MCF 10A (cell line): ENCODE measurements around the gene CHRM5. TPM values are rescaled to one million over a fixed set of nuclear protein-coding genes. Genes with fewer than 3 reads are reported as not detected.

ENCODE experiments used
- BruUV-seq: library from RNA; stranded (reverse); fragments of 400-500 nt; replicated peaks from 2 replicates; lab custom pipeline; 2021; lab: Mats Ljungman, UMichigan
- CTCF ChIA-PET: fragments of 300-600 bp; sonication (Branson Sonifier 250); formaldehyde crosslinking; extraction: SDS; loops from one replicate; lab custom pipeline; 2021; ENCODE audit warnings: antibody characterized with exemption, inconsistent platforms; lab: Yijun Ruan, JAX
- POLR2A ChIA-PET: fragments of 300-600, 350-650 bp; sonication (Branson Sonifier 250); formaldehyde crosslinking; extraction: SDS; loops from one replicate; lab custom pipeline; 2020; ENCODE audit warnings: antibody characterized with exemption, inconsistent platforms; lab: Yijun Ruan, JAX
- DNase-seq: peaks from one replicate; pipeline ENCODE4 v3.0.0-alpha.2; 2018; ENCODE audit not compliant: unreplicated experiment
- H3K27ac Mint-ChIP-seq: one replicate; pipeline ENCODE4 v1.8.0; 2022; ENCODE audit warnings: mild to moderate bottlenecking, low read depth, mixed read lengths; ENCODE audit not compliant: unreplicated experiment
- H3K27me3 Mint-ChIP-seq: one replicate; pipeline ENCODE4 v1.8.0; 2022; ENCODE audit warnings: mixed read lengths; ENCODE audit not compliant: insufficient read depth, unreplicated experiment
- H3K36me3 Mint-ChIP-seq: one replicate; pipeline ENCODE4 v1.8.0; 2022; ENCODE audit warnings: mild to moderate bottlenecking, moderate library complexity, mixed read lengths; ENCODE audit not compliant: insufficient read depth, unreplicated experiment
- H3K4me1 Mint-ChIP-seq: one replicate; pipeline ENCODE4 v1.8.0; 2022; ENCODE audit warnings: mixed read lengths; ENCODE audit not compliant: insufficient read depth, unreplicated experiment
- H3K4me3 Mint-ChIP-seq: one replicate; pipeline ENCODE4 v1.8.0; 2022; ENCODE audit warnings: mild to moderate bottlenecking, moderate library complexity, mixed read lengths; ENCODE audit not compliant: unreplicated experiment
- H3K9me3 Mint-ChIP-seq: one replicate; pipeline ENCODE4 v1.8.0; 2022; ENCODE audit warnings: mixed read lengths; ENCODE audit not compliant: unreplicated experiment
- intact Hi-C: fragments of 100-400 bp; cut with micrococcal nuclease; formaldehyde crosslinking; loops from 2 replicates; pipeline ENCODE4 v1.14.1; 2022
- total RNA-seq: library from RNA; stranded (reverse); gene quantifications from 2 replicates; pipeline ENCODE4 v1.2.3, GENCODE V29; 2022
- TF ChIP-seq, protein P1 (sequence below): fragments of 200-600 bp; IDR thresholded peaks from one replicate; pipeline ENCODE4 v1.8.0; 2022; ENCODE audit warnings: antibody characterized with exemption, mild to moderate bottlenecking; ENCODE audit not compliant: unreplicated experiment

Gene CHRM5
- total RNA-seq, 1 experiment from 2014 or later: not detected

DNA sequence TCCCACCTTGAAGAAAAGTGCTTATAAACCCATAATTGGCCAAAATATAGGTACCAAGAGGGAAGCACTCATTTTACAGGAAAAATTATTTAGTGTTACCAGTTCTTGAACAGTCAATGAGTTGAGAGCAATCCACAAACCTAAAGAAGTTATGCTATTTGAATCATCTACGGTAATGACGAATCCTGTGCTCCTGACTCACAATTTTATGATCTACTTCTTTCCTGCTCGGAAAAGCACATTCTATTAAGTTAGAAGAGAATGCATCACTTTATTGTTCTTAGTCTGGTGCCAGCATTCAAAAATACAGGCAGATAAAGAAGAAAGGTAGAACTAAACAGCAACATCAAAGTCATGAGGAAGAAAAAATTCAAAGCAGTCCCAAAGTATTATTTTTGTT lies 33.2 kb downstream of the CHRM5 start:
- Mint-ChIP-seq H3K27me3 (no peaks in the 10 kb centered on the region), H3K27ac (peak overlapping the region; percentile 49), H3K4me3 (no peak overlapping the region), H3K9me3 (no peaks in the 10 kb centered on the region), H3K36me3 (no peaks in the 10 kb centered on the region), H3K4me1 (peaks cover 6% of the 10 kb centered on the region)
- CTCF ChIA-PET: no interaction called here
- POLR2A ChIA-PET: no interaction called here
- intact Hi-C loops: no loop called here
- BruUV-seq: no TSS peak
- TF ChIP-seq, protein P1, sequence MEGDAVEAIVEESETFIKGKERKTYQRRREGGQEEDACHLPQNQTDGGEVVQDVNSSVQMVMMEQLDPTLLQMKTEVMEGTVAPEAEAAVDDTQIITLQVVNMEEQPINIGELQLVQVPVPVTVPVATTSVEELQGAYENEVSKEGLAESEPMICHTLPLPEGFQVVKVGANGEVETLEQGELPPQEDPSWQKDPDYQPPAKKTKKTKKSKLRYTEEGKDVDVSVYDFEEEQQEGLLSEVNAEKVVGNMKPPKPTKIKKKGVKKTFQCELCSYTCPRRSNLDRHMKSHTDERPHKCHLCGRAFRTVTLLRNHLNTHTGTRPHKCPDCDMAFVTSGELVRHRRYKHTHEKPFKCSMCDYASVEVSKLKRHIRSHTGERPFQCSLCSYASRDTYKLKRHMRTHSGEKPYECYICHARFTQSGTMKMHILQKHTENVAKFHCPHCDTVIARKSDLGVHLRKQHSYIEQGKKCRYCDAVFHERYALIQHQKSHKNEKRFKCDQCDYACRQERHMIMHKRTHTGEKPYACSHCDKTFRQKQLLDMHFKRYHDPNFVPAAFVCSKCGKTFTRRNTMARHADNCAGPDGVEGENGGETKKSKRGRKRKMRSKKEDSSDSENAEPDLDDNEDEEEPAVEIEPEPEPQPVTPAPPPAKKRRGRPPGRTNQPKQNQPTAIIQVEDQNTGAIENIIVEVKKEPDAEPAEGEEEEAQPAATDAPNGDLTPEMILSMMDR: no peak
- no peak for DNase-seq

DNA sequence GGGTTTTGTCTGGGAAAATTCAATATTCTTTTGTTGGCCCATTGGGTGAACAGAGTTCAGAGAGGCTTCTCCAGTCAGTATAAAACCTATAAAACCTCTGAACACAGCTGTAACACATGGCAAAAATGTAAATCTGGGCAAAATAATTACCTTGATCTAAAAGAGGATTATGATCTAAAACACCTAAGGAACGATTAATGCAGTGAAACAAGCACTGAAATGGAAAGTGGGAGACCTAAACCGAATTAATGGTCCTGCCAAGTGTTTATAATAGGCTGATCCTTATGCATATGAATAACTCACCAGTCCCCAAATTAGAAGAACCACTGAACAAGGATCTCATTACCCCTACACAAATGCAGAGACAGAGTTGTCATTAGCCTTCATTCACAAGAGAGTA lies 38.1 kb downstream of the CHRM5 start:
- Mint-ChIP-seq H3K27ac (no peak overlapping the region), H3K27me3 (no peaks in the 10 kb centered on the region), H3K36me3 (no peaks in the 10 kb centered on the region), H3K4me1 (peaks cover 4% of the 10 kb centered on the region), H3K9me3 (no peaks in the 10 kb centered on the region), H3K4me3 (no peak overlapping the region)
- no peak for DNase-seq
- BruUV-seq: no TSS peak
- ChIA-PET POLR2A (no interaction called here), CTCF (interaction anchor here (0.7 kb wide), 1 partner anchor 581 kb away, joined by 4 read pairs; no protein-coding TSS in a partner anchor)
- TF ChIP-seq, protein P1: no peak
- intact Hi-C loops: no loop called here

DNA sequence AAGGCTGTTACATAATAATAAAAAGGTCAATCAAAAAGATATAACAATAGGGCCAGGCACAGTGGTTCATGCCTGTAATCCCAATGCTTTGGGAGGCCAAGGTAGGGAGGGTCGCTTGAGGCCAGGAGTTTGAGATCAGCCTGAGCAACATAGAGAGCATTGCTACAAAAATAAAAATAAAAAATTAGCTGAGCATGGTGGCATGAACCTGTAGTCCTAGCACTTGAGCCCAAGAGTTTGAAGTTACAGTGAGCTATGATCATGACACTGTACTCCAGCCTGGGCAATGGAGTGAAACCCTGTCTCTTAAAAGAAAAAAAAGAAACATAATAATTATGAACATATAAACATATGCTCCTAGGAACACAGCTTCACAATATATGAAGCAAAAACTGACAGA lies 41.4 kb downstream of the CHRM5 start:
- CTCF ChIA-PET: interaction anchor here (0.5 to 0.8 kb wide), 4 partner anchors 51 to 996 kb away, joined by 3 to 4 read pairs (median 3); no protein-coding TSS in a partner anchor
- TF ChIP-seq, protein P1: no peak

DNA sequence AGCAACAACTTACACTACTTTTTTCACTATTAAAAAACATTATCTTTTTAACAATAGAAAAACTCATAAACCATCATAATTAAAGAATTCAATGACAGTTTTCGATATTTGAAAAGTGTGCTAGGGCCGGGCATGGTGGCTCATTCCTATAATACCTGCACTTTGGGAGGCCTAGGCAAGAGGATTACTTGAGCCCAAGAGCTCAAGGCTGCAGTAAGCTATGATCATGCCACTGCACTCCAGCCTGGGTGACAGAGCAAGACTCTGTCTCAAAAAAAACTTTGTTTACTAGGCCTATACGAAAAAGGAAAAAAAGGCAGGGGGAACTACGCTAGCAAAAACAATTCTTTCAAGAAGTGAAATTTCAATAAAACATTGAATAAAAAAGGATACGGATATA lies 42.6 kb downstream of the CHRM5 start:
- Mint-ChIP-seq H3K36me3 (no peaks in the 10 kb centered on the region), H3K4me3 (no peak overlapping the region), H3K27me3 (no peaks in the 10 kb centered on the region), H3K4me1 (no peaks in the 10 kb centered on the region), H3K9me3 (no peaks in the 10 kb centered on the region), H3K27ac (no peak overlapping the region)
- ChIA-PET CTCF (no interaction called here), POLR2A (interaction anchor here (0.6 kb wide), 1 partner anchor 23 kb away, joined by 3 read pairs; no protein-coding TSS in a partner anchor)
- TF ChIP-seq, protein P1: no peak
- no TSS peak for BruUV-seq
- DNase-seq: no peak
- intact Hi-C loops: no loop called here

More for the DNA sequence above, 41.4 kb downstream of the CHRM5 start:
- no TSS peak for BruUV-seq
- no peak overlapping the region for H3K27ac Mint-ChIP-seq
- no peaks in the 10 kb centered on the region for H3K9me3 Mint-ChIP-seq
- H3K4me3 Mint-ChIP-seq: no peak overlapping the region
- no peak for DNase-seq
- H3K27me3 Mint-ChIP-seq: no peaks in the 10 kb centered on the region
- no peaks in the 10 kb centered on the region for H3K36me3 Mint-ChIP-seq
- H3K4me1 Mint-ChIP-seq: no peaks in the 10 kb centered on the region
- POLR2A ChIA-PET: no interaction called here
- intact Hi-C loops: no loop called here
